Measurements from ENCODE around the gene FBXO9. TPM values are rescaled to one million over a fixed set of nuclear protein-coding genes. Genes with fewer than 3 reads are reported as not detected.

The FBXO9 gene
- total RNA-seq, 1 donor from 2014 or later = 80.2 TPM

- Histone ChIP-seq H3K9me3 (ENCODE audit: insufficient read depth, low read depth, low read length) (no peaks in the 10 kb centered on the region), H2AFZ (ENCODE audit: low read depth, low read length) (no peak overlapping the region), H3K27ac (ENCODE audit: low read depth, low read length) (no peak overlapping the region), H4K20me1 (ENCODE audit: insufficient read depth, low read length) (no peaks in the 10 kb centered on the region), H3K4me3 (ENCODE audit: insufficient read depth, low read depth, low read length) (no peak overlapping the region), H3K9ac (ENCODE audit: low read length) (no peak overlapping the region), H3K36me3 (ENCODE audit: insufficient read depth, low read length) (no peaks in the 10 kb centered on the region), H3K79me2 (ENCODE audit: insufficient read depth, low read length) (no peaks in the 10 kb centered on the region), H3K4me1 (ENCODE audit: insufficient read depth, low read length) (no peaks in the 10 kb centered on the region), H3K27me3 (ENCODE audit: insufficient read depth, low read length) (peaks cover 3% of the 10 kb centered on the region), H3K4me2 (ENCODE audit: low read length) (no peak overlapping the region)
- TF ChIP-seq EZH2 (IDR thresholded peaks at IDR 0.05; ENCODE audit: insufficient read depth, low read length) = no peak
- no peaks in the 10 kb centered on the region for H3K9me3 Mint-ChIP-seq (ENCODE audit: unreplicated experiment)
- H3K27me3 Mint-ChIP-seq (ENCODE audit: low read depth, unreplicated experiment) = peaks cover 6% of the 10 kb centered on the region
- FAIRE-seq (no peak), DNase-seq (ENCODE audit: low read depth) (no peak)
- H3K4me3 Mint-ChIP-seq (ENCODE audit: unreplicated experiment) = no peak overlapping the region
- no peaks in the 10 kb centered on the region for H3K36me3 Mint-ChIP-seq (ENCODE audit: low read depth, unreplicated experiment)
- H3K27ac Mint-ChIP-seq (ENCODE audit: unreplicated experiment) = no peak overlapping the region
- H3K4me1 Mint-ChIP-seq (ENCODE audit: low read depth, unreplicated experiment) = no peaks in the 10 kb centered on the region
Observed at GRCh38 chr6:53134601-53135235, 69.5 kb downstream of the FBXO9 start.

DNA sequence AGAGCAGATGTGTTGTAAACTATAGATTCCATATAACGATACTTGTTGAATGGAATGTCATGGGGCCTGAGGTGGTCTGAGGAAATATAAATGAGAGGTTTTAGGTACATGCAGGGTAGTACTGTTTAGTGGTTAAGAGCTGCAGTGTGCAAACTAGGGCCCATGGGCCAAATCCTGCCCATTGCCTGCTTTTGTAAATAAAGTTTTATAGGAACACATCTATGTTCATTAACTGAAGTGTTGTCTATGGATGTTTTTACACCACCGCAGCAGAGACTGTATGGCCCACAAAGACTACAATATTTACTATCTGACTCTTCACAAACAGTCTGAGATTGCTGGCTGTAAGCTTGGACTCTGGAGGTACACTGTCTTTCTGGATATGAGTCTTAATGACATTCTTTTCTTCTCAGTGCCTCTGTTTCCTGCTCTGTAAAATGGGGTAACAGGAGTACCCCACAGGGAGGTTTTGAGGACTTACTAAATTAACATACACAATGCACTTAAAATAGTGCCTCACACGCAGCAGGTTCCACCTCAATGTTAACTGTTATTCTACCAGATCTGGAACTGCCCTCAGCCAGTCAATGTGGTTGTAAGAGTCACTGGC is 70.9 kb downstream of the FBXO9 start:
- Mint-ChIP-seq H3K9me3 (ENCODE audit: unreplicated experiment) (no peaks in the 10 kb centered on the region), H3K27me3 (ENCODE audit: low read depth, unreplicated experiment) (peaks cover 4% of the 10 kb centered on the region), H3K4me1 (ENCODE audit: low read depth, unreplicated experiment) (no peaks in the 10 kb centered on the region), H3K27ac (ENCODE audit: unreplicated experiment) (peak overlapping the region; percentile 1), H3K36me3 (ENCODE audit: low read depth, unreplicated experiment) (no peaks in the 10 kb centered on the region), H3K4me3 (ENCODE audit: unreplicated experiment) (no peak overlapping the region)
- no peaks in the 10 kb centered on the region for H4K20me1 ChIP-seq (ENCODE audit: insufficient read depth, low read length)
- FAIRE-seq = no peak
- DNase-seq (ENCODE audit: low read depth) = no peak
- TF ChIP-seq, protein P1, sequence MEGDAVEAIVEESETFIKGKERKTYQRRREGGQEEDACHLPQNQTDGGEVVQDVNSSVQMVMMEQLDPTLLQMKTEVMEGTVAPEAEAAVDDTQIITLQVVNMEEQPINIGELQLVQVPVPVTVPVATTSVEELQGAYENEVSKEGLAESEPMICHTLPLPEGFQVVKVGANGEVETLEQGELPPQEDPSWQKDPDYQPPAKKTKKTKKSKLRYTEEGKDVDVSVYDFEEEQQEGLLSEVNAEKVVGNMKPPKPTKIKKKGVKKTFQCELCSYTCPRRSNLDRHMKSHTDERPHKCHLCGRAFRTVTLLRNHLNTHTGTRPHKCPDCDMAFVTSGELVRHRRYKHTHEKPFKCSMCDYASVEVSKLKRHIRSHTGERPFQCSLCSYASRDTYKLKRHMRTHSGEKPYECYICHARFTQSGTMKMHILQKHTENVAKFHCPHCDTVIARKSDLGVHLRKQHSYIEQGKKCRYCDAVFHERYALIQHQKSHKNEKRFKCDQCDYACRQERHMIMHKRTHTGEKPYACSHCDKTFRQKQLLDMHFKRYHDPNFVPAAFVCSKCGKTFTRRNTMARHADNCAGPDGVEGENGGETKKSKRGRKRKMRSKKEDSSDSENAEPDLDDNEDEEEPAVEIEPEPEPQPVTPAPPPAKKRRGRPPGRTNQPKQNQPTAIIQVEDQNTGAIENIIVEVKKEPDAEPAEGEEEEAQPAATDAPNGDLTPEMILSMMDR (IDR thresholded peaks at IDR 0.05; ENCODE audit: insufficient read depth, low read depth, low read length) = no peak
- TF ChIP-seq EZH2 (IDR thresholded peaks at IDR 0.05; ENCODE audit: insufficient read depth, low read length) = no peak
- H3K36me3 ChIP-seq (ENCODE audit: insufficient read depth, low read length) = no peaks in the 10 kb centered on the region
- H3K4me2 ChIP-seq (ENCODE audit: low read length) = no peak overlapping the region
- no peak overlapping the region for H3K9ac ChIP-seq (ENCODE audit: low read length)
- no peak overlapping the region for H2AFZ ChIP-seq (ENCODE audit: low read depth, low read length)
- no peaks in the 10 kb centered on the region for H3K79me2 ChIP-seq (ENCODE audit: insufficient read depth, low read length)
- H3K9me3 ChIP-seq (ENCODE audit: insufficient read depth, low read depth, low read length) = no peaks in the 10 kb centered on the region
- no peaks in the 10 kb centered on the region for H3K27me3 ChIP-seq (ENCODE audit: insufficient read depth, low read length)
- no peak overlapping the region for H3K27ac ChIP-seq (ENCODE audit: low read depth, low read length)
- H3K4me1 ChIP-seq (ENCODE audit: insufficient read depth, low read length) = no peaks in the 10 kb centered on the region
- no peak overlapping the region for H3K4me3 ChIP-seq (ENCODE audit: insufficient read depth, low read depth, low read length)

DNA sequence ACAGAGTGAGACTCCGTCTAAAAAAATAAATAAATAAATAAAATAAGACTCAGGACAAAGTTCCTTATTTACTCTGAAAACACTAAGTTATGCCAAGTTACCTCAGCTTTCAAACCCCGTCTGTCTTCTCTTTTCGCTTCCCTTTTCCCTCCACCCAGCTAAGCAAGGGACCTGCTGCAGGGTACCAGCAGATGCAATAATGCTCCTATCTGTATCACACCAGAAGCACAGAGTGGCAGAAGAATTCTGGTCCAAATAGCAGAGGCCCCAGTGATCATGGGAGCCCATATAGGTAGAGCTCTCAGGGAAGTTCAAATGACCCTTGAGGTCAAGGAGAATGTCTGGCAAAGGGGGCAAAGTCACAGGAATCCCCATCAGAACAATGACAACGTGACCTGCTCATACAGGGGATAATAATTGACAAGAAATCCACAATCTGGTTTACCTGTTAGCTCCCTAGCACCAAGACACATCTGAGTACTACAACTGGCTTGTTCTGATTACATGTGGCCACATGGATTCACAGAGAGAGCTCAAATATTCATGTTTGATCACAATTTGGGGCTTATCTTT is 74.7 kb downstream of the FBXO9 start:
- H3K9ac ChIP-seq (ENCODE audit: low read length) = no peak overlapping the region
- no peak overlapping the region for H3K4me3 ChIP-seq (ENCODE audit: insufficient read depth, low read depth, low read length)
- peaks cover 2% of the 10 kb centered on the region for H3K27me3 Mint-ChIP-seq (ENCODE audit: low read depth, unreplicated experiment)
- no peaks in the 10 kb centered on the region for H3K4me1 Mint-ChIP-seq (ENCODE audit: low read depth, unreplicated experiment)
- H2AFZ ChIP-seq (ENCODE audit: low read depth, low read length) = no peak overlapping the region
- no peak overlapping the region for H3K27ac Mint-ChIP-seq (ENCODE audit: unreplicated experiment)
- H3K4me3 Mint-ChIP-seq (ENCODE audit: unreplicated experiment) = no peak overlapping the region
- H3K4me1 ChIP-seq (ENCODE audit: insufficient read depth, low read length) = no peaks in the 10 kb centered on the region
- H3K36me3 ChIP-seq (ENCODE audit: insufficient read depth, low read length) = no peaks in the 10 kb centered on the region
- H3K4me2 ChIP-seq (ENCODE audit: low read length) = no peak overlapping the region
- no peaks in the 10 kb centered on the region for H3K79me2 ChIP-seq (ENCODE audit: insufficient read depth, low read length)
- H4K20me1 ChIP-seq (ENCODE audit: insufficient read depth, low read length) = no peaks in the 10 kb centered on the region
- no peaks in the 10 kb centered on the region for H3K36me3 Mint-ChIP-seq (ENCODE audit: low read depth, unreplicated experiment)
- FAIRE-seq (no peak), DNase-seq (ENCODE audit: low read depth) (no peak)
- no peak overlapping the region for H3K27ac ChIP-seq (ENCODE audit: low read depth, low read length)
- H3K9me3 ChIP-seq (ENCODE audit: insufficient read depth, low read depth, low read length) = no peaks in the 10 kb centered on the region
- no peaks in the 10 kb centered on the region for H3K9me3 Mint-ChIP-seq (ENCODE audit: unreplicated experiment)
- TF ChIP-seq, protein P1 (IDR thresholded peaks at IDR 0.05; ENCODE audit: insufficient read depth, low read depth, low read length) = no peak
- TF ChIP-seq EZH2 (IDR thresholded peaks at IDR 0.05; ENCODE audit: insufficient read depth, low read length) = no peak
- no peaks in the 10 kb centered on the region for H3K27me3 ChIP-seq (ENCODE audit: insufficient read depth, low read length)
